Activated naive CD4-positive, alpha-beta T cell treated with anti-CD3 and anti-CD28 coated beads, Interleukin-2, amount 50 U/mL, for 24 hours (primary cell): Measurements from ENCODE around the gene TAS2R8.

ENCODE experiments used
- H3K27ac Mint-ChIP-seq: one replicate; pipeline ENCODE4 v1.8.0; 2021; ENCODE audit warnings: mild to moderate bottlenecking, mixed read lengths
- H3K27me3 Mint-ChIP-seq: one replicate; pipeline ENCODE4 v1.8.0; 2021; ENCODE audit warnings: mixed read lengths
- H3K36me3 Mint-ChIP-seq: one replicate; pipeline ENCODE4 v1.8.0; 2021; ENCODE audit warnings: mixed read lengths
- H3K4me1 Mint-ChIP-seq: one replicate; pipeline ENCODE4 v1.8.0; 2021; ENCODE audit warnings: mixed read lengths
- H3K4me3 Mint-ChIP-seq: one replicate; pipeline ENCODE4 v1.8.0; 2021; ENCODE audit warnings: mild to moderate bottlenecking, mixed read lengths
- H3K9me3 Mint-ChIP-seq: one replicate; pipeline ENCODE4 v1.8.0; 2021; ENCODE audit warnings: mixed read lengths

The TAS2R8 gene

GRCh38 chr12:10807186-10807585, at the start of gene TAS2R8:
TSS of gene TAS2R8 (minus strand) at chr12:10807286. CDS start at chr12:10806980, 306 bp downstream.
- no peak within 1 kb of the TSS for H3K27ac Mint-ChIP-seq
- no peaks in the 10 kb centered on the region for H3K36me3 Mint-ChIP-seq
- no peaks in the 10 kb centered on the region for H3K9me3 Mint-ChIP-seq
- H3K4me1 Mint-ChIP-seq: no peaks in the 10 kb centered on the region
- no peak within 1 kb of the TSS for H3K4me3 Mint-ChIP-seq
- peaks cover 36% of the 10 kb centered on the region for H3K27me3 Mint-ChIP-seq

- no peaks in the 10 kb centered on the region for H3K27me3 Mint-ChIP-seq
- no peak overlapping the region for H3K4me3 Mint-ChIP-seq
- H3K4me1 Mint-ChIP-seq: peaks cover 36% of the 10 kb centered on the region
- no peak overlapping the region for H3K27ac Mint-ChIP-seq
- peaks cover 56% of the 10 kb centered on the region for H3K36me3 Mint-ChIP-seq
- peaks cover 36% of the 10 kb centered on the region for H3K9me3 Mint-ChIP-seq
Measured at GRCh38 chr12:10855807-10856206, 48.7 kb upstream of the TAS2R8 start.

GRCh38 chr12:10853776-10854175, 46.7 kb upstream of the TAS2R8 start:
- Mint-ChIP-seq H3K4me3 (no peak overlapping the region), H3K9me3 (peaks cover 15% of the 10 kb centered on the region), H3K27me3 (no peaks in the 10 kb centered on the region), H3K27ac (no peak overlapping the region), H3K36me3 (peaks cover 45% of the 10 kb centered on the region), H3K4me1 (peaks cover 48% of the 10 kb centered on the region)

- H3K4me1 Mint-ChIP-seq: peaks cover 48% of the 10 kb centered on the region
- no peak overlapping the region for H3K27ac Mint-ChIP-seq
- no peaks in the 10 kb centered on the region for H3K27me3 Mint-ChIP-seq
- no peaks in the 10 kb centered on the region for H3K9me3 Mint-ChIP-seq
- H3K4me3 Mint-ChIP-seq: no peak overlapping the region
- peaks cover 34% of the 10 kb centered on the region for H3K36me3 Mint-ChIP-seq
Measured at GRCh38 chr12:10851243-10851858, 44.3 kb upstream of the TAS2R8 start.

GRCh38 chr12:10849425-10849878, 42.4 kb upstream of the TAS2R8 start, which contains the start of gene PRR4:
TSS of gene PRR4 (minus strand) at chr12:10849475. CDS start at chr12:10849437, 38 bp downstream.
- Mint-ChIP-seq H3K4me1 (peaks cover 41% of the 10 kb centered on the region), H3K27ac (no peak within 1 kb of the TSS), H3K4me3 (no peak within 1 kb of the TSS), H3K9me3 (no peaks in the 10 kb centered on the region), H3K36me3 (peaks cover 32% of the 10 kb centered on the region), H3K27me3 (no peaks in the 10 kb centered on the region)

GRCh38 chr12:10847744-10848143, 40.7 kb upstream of the TAS2R8 start:
- H3K9me3 Mint-ChIP-seq: no peaks in the 10 kb centered on the region
- H3K4me1 Mint-ChIP-seq: peaks cover 36% of the 10 kb centered on the region
- H3K4me3 Mint-ChIP-seq: no peak overlapping the region
- no peaks in the 10 kb centered on the region for H3K27me3 Mint-ChIP-seq
- H3K36me3 Mint-ChIP-seq: peaks cover 30% of the 10 kb centered on the region
- H3K27ac Mint-ChIP-seq: no peak overlapping the region

GRCh38 chr12:10842862-10843261, 35.8 kb upstream of the TAS2R8 start:
- Mint-ChIP-seq H3K36me3 (peaks cover 28% of the 10 kb centered on the region), H3K27me3 (no peaks in the 10 kb centered on the region), H3K27ac (no peak overlapping the region), H3K9me3 (peaks cover 5% of the 10 kb centered on the region), H3K4me1 (peaks cover 3% of the 10 kb centered on the region), H3K4me3 (no peak overlapping the region)

- Mint-ChIP-seq H3K4me1 (peaks cover 3% of the 10 kb centered on the region), H3K9me3 (peaks cover 5% of the 10 kb centered on the region), H3K36me3 (peaks cover 14% of the 10 kb centered on the region), H3K4me3 (no peak overlapping the region), H3K27me3 (no peaks in the 10 kb centered on the region), H3K27ac (no peak overlapping the region)
Measured at GRCh38 chr12:10838461-10838860, 31.4 kb upstream of the TAS2R8 start.

- Mint-ChIP-seq H3K9me3 (no peaks in the 10 kb centered on the region), H3K4me3 (no peak overlapping the region), H3K27me3 (no peaks in the 10 kb centered on the region)
Measured at GRCh38 chr12:10829994-10830393, 22.9 kb upstream of the TAS2R8 start.

GRCh38 chr12:10826258-10826657, 19.2 kb upstream of the TAS2R8 start, which contains the start of gene TAS2R10:
TSS of gene TAS2R10 (minus strand) at chr12:10826358. CDS start at chr12:10826269, 89 bp downstream.
- Mint-ChIP-seq H3K27ac (no peak within 1 kb of the TSS), H3K4me1 (no peaks in the 10 kb centered on the region), H3K27me3 (no peaks in the 10 kb centered on the region), H3K9me3 (no peaks in the 10 kb centered on the region), H3K36me3 (no peaks in the 10 kb centered on the region), H3K4me3 (no peak within 1 kb of the TSS)

More at GRCh38 chr12:10829994-10830393, 22.9 kb upstream of the TAS2R8 start:
- H3K36me3 Mint-ChIP-seq: no peaks in the 10 kb centered on the region
- H3K27ac Mint-ChIP-seq: no peak overlapping the region
- no peaks in the 10 kb centered on the region for H3K4me1 Mint-ChIP-seq

GRCh38 chr12:10824957-10825356, 17.9 kb upstream of the TAS2R8 start:
- Mint-ChIP-seq H3K4me3 (no peak overlapping the region), H3K4me1 (no peaks in the 10 kb centered on the region), H3K27me3 (no peaks in the 10 kb centered on the region), H3K36me3 (no peaks in the 10 kb centered on the region), H3K9me3 (no peaks in the 10 kb centered on the region), H3K27ac (no peak overlapping the region)

GRCh38 chr12:10811883-10812536, 4.9 kb upstream of the TAS2R8 start:
- Mint-ChIP-seq H3K27me3 (peaks cover 23% of the 10 kb centered on the region), H3K9me3 (no peaks in the 10 kb centered on the region), H3K4me3 (no peak overlapping the region), H3K27ac (no peak overlapping the region), H3K36me3 (no peaks in the 10 kb centered on the region), H3K4me1 (no peaks in the 10 kb centered on the region)

- Mint-ChIP-seq H3K9me3 (no peaks in the 10 kb centered on the region), H3K4me1 (no peaks in the 10 kb centered on the region), H3K4me3 (no peak within 1 kb of the TSS), H3K27me3 (peaks cover 31% of the 10 kb centered on the region), H3K27ac (no peak within 1 kb of the TSS), H3K36me3 (no peaks in the 10 kb centered on the region)
Measured at GRCh38 chr12:10810068-10810467, 3.0 kb upstream of the TAS2R8 start, which contains the start of gene TAS2R9. TSS of gene TAS2R9 (minus strand) at chr12:10810168. CDS start at chr12:10810075, 93 bp downstream.

- Mint-ChIP-seq H3K36me3 (no peaks in the 10 kb centered on the region), H3K4me3 (no peak within 1 kb of the TSS), H3K9me3 (no peaks in the 10 kb centered on the region), H3K27ac (peak within 1 kb of the TSS; percentile 2), H3K4me1 (no peaks in the 10 kb centered on the region), H3K27me3 (peaks cover 21% of the 10 kb centered on the region)
Measured at GRCh38 chr12:10802587-10802986, 4.5 kb downstream of the TAS2R8 start, which contains the start of gene TAS2R7. TSS of gene TAS2R7 (minus strand) at chr12:10802627. CDS start at chr12:10802570, 57 bp downstream.

- Mint-ChIP-seq H3K27me3 (peaks cover 25% of the 10 kb centered on the region), H3K4me1 (no peaks in the 10 kb centered on the region), H3K27ac (peak overlapping the region; percentile 2), H3K4me3 (no peak overlapping the region), H3K9me3 (no peaks in the 10 kb centered on the region), H3K36me3 (no peaks in the 10 kb centered on the region)
Measured at GRCh38 chr12:10801741-10802140, 5.3 kb downstream of the TAS2R8 start.

- H3K4me3 Mint-ChIP-seq: no peak overlapping the region
- no peaks in the 10 kb centered on the region for H3K4me1 Mint-ChIP-seq
- no peaks in the 10 kb centered on the region for H3K36me3 Mint-ChIP-seq
- peaks cover 8% of the 10 kb centered on the region for H3K27me3 Mint-ChIP-seq
- no peaks in the 10 kb centered on the region for H3K9me3 Mint-ChIP-seq
- H3K27ac Mint-ChIP-seq: no peak overlapping the region
Measured at GRCh38 chr12:10794222-10794621, 12.9 kb downstream of the TAS2R8 start.
